ENCODE measurements around the gene SDF2L1.

SDF2L1 gene

DNA sequence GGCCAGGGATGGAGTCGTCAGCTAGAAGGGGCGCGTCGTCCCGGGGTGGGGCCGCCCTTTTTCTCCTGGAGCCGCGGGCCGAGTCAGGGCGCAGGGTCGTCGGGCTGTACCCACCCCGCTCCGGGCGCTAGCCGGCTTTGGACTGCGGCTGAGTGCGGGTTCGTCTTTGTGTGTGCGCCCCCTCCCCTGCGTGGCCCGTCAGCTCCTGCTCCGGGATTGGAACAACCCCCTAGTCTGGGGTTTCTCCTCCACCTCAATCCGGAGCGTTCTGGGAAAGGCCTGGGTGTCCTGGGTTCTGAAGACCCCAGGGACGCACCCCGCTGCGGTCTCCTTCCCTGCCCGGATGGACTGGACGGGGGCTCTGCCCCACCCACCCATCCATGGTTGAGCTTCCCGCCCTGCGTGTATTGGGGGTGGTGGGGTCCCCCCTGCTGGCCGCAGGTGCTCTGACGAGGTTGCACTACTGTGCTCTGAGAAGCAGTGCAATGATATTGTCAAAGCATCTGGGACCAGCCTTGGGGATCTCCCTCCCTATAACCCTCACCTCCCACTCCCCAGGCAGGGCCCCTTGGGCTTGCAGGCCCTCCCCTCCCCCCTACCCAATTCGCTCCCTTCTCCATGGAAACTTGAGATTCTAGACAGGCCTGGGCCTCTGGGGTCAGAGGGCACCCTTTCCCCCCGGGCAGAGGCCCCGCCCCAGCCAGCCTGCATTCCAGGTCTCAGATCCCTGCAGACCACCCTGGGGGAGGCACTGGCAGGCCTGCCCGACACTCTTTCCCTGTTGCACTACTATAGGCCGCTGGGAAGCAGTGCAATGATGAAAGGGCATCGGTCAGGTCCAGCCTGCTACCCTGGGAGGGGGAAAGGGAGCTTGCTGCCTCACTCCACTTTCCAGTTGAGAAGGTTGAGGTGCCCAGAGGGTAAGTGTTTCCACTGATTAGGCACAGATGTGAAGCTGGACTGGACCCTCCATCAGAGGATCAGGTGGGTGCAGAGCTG is 10.7 kb downstream of the SDF2L1 start:
- H3K9me3 ChIP-seq (ENCODE audit: severe bottlenecking), result no peaks in the 10 kb centered on the region
- H3K36me3 ChIP-seq, result peaks cover 57% of the 10 kb centered on the region
- peak overlapping the region; percentile 94 for H3K4me3 ChIP-seq (ENCODE audit: low read depth, low read length)
- H3K27ac ChIP-seq, result peak overlapping the region; percentile 95
- no peaks in the 10 kb centered on the region for H3K27me3 ChIP-seq (ENCODE audit: insufficient read depth, low read depth, severe bottlenecking)
- TF ChIP-seq, protein P1, sequence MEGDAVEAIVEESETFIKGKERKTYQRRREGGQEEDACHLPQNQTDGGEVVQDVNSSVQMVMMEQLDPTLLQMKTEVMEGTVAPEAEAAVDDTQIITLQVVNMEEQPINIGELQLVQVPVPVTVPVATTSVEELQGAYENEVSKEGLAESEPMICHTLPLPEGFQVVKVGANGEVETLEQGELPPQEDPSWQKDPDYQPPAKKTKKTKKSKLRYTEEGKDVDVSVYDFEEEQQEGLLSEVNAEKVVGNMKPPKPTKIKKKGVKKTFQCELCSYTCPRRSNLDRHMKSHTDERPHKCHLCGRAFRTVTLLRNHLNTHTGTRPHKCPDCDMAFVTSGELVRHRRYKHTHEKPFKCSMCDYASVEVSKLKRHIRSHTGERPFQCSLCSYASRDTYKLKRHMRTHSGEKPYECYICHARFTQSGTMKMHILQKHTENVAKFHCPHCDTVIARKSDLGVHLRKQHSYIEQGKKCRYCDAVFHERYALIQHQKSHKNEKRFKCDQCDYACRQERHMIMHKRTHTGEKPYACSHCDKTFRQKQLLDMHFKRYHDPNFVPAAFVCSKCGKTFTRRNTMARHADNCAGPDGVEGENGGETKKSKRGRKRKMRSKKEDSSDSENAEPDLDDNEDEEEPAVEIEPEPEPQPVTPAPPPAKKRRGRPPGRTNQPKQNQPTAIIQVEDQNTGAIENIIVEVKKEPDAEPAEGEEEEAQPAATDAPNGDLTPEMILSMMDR (IDR thresholded peaks at IDR 0.05; ENCODE audit: low read depth, low read length), result 0 out of 2 replicates have a peak, but pooled peaks have one; percentile 9
- peak; percentile 27 for DNase-seq

DNA sequence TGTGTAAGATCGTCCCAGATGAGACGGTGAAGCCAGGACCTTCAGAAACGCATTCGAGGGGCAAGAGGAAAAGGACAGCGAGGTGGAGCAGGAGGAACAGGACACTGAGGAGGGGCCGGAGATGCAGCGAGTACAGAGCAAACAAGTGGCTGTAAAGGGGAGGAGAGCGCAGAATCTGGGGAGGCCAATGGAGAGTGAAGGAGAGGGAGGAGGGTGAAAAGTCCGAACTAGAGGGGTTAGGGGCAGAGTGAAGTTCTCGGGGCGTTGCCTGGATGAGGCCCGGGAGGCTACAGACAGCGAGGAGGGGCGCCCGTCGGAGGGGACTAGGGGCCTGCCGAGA is 14.9 kb downstream of the SDF2L1 start:
- Histone ChIP-seq H3K9me3 (ENCODE audit: severe bottlenecking) (no peaks in the 10 kb centered on the region), H3K36me3 (peaks cover 42% of the 10 kb centered on the region), H3K4me3 (ENCODE audit: low read depth, low read length) (peak overlapping the region; percentile 17), H3K27ac (peak overlapping the region; percentile 96), H3K27me3 (ENCODE audit: insufficient read depth, low read depth, severe bottlenecking) (no peaks in the 10 kb centered on the region)
- TF ChIP-seq, protein P1 (IDR thresholded peaks at IDR 0.05; ENCODE audit: low read depth, low read length), result no peak
- DNase-seq, result no peak

DNA sequence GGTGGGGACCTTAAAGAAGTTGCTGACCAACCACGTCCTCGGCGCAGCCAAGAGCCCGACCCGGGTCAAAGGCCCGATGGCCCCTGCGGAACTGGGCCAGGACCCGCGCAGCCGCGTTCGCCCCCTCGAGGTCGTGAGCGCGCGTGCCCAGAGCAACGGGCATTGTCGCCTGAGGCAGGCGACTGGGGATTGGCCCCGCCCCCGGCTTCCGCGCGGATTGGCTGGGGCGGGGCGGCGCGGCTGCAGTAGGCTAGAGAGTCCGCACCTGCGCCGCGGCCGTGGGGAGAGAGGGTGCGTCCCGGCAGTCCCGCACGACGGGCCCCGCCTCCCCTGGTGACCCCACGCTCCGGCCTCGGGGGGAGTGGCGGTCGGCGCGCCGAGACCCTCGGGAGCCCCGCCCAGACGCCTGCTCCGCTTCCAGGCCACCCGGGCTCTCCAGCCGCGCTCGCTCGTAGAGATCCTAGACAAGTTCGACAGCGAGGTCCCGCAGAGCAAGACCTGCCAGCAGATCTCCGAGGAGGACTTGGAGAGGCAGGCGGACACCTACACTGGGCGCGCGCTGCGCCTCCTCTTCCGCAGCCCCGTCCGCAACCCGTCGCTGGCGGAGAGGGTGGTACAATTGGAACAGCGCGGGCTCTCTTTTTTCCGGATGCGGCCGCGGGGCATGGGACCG is 15.4 kb downstream of the SDF2L1 start:
- Histone ChIP-seq H3K4me3 (ENCODE audit: low read depth, low read length) (peak overlapping the region; percentile 59), H3K9me3 (ENCODE audit: severe bottlenecking) (no peaks in the 10 kb centered on the region), H3K27ac (peak overlapping the region; percentile 96), H3K27me3 (ENCODE audit: insufficient read depth, low read depth, severe bottlenecking) (no peaks in the 10 kb centered on the region), H3K36me3 (peaks cover 38% of the 10 kb centered on the region)
- DNase-seq, result peak; percentile 95
- TF ChIP-seq, protein P1 (IDR thresholded peaks at IDR 0.05; ENCODE audit: low read depth, low read length), result peak; percentile 40

DNA sequence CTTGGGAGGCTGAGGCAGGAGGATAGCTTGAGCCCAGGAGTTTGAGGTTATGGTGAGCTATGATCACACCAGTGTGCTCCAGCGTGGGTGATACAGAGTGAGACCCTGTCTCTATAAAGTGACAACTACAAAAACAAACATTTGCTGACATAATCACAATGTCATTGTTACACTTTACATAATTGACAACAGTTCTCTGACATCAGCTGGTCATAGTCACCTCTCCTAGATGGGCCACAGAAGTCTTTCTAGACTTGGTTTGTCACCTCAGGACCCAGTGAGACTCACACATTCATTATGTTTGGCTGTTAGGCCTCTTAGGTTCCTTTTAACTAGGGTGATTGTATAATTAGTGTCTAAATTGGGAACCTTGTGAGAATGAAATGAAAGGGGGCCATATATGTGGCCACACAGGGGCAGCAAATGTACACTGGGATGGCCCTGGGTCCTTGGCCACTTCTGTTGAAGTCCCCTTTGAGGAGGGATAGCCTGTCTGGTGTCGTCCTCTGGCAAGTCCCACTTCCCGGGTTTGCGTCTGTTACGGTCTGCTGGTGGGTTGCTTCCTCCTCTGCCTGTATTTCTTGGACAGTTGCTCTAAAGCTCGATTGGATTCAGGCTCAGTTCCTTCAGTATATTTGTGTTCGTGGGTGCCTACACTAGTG is 17.9 kb downstream of the SDF2L1 start:
- Histone ChIP-seq H3K27me3 (ENCODE audit: insufficient read depth, low read depth, severe bottlenecking) (no peaks in the 10 kb centered on the region), H3K4me3 (ENCODE audit: low read depth, low read length) (no peak overlapping the region), H3K36me3 (peaks cover 17% of the 10 kb centered on the region), H3K27ac (no peak overlapping the region), H3K9me3 (ENCODE audit: severe bottlenecking) (no peaks in the 10 kb centered on the region)
- no peak for DNase-seq
- TF ChIP-seq, protein P1 (IDR thresholded peaks at IDR 0.05; ENCODE audit: low read depth, low read length), result 0 out of 2 replicates have a peak, but pooled peaks have one; percentile 5

DNA sequence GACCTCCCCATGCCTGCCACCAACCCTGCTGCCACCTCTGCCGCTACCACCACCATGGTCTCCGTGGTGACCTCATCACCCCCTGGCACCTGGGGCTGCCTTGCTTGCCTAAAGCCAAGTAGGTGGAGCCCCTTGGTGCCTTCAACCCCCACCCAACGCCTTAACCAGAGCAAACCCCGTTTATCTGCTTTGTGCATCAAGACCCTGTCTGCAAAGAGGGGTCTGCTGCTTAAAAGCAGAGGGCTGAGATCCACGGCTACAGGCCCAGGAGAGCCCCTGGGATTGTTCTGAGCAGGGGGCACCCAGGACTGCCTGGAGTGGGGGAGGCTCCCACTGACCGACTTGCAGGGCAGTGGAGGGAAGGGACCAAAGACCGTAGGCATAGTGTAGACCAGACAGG is 18.8 kb downstream of the SDF2L1 start:
- TF ChIP-seq, protein P1 (IDR thresholded peaks at IDR 0.05; ENCODE audit: low read depth, low read length), result no peak
- Histone ChIP-seq H3K9me3 (ENCODE audit: severe bottlenecking) (no peaks in the 10 kb centered on the region), H3K4me3 (ENCODE audit: low read depth, low read length) (no peak overlapping the region), H3K36me3 (peaks cover 8% of the 10 kb centered on the region), H3K27ac (no peak overlapping the region), H3K27me3 (ENCODE audit: insufficient read depth, low read depth, severe bottlenecking) (no peaks in the 10 kb centered on the region)
- no peak for DNase-seq

Data from WERI-Rb-1 (cell line).